Spleen (tissue), 7 donors: ENCODE results near the gene HINT3.

Experiments used
- CTCF ChIP-seq, 11 experiments: fragments of 200-600 bp in 7 of 11; fragments of 450-650 bp in 4 of 11; sonication (generic) in 4 of 11; IDR thresholded peaks in 8 of 11; conservative IDR thresholded peaks in 3 of 11; 1 replicate in 7 of 11; 2 replicates in 4 of 11; pipeline versions ENCODE4 v1.4.0 to v1.8.0; 2016 to 2021; ENCODE audit warnings: antibody characterized with exemption in 11 of 11, inconsistent platforms in 4 of 11, mild to moderate bottlenecking in 1 of 11
- POLR2A ChIP-seq, 3 donors: fragments of 450-650 bp; IDR thresholded peaks; one replicate each; pipeline ENCODE4 v1.5.1; 2017; ENCODE audit warnings: antibody characterized with exemption in 3 of 3, mild to moderate bottlenecking in 1 of 3
- POLR2AphosphoS5 ChIP-seq, 3 donors: sonication (generic); formaldehyde crosslinking; IDR thresholded peaks; one replicate each; pipeline ENCODE4 v1.5.1; 2017; ENCODE audit warnings: antibody characterized with exemption in 3 of 3
- donor health status: DM: no; HTN: no; CAD: no; lungs with moderate emphysema.
- donor health status: DM: no; HTN: no; CAD: no.
- donor health status: DM: no; HTN: no; CAD: no.

GRCh38 chr6:125987026-125987617 is 30.6 kb downstream of the HINT3 start:
- TF ChIP-seq CTCF (IDR thresholded peaks at IDR 0.05 in 8 of 11, conservative IDR thresholded peaks at IDR 0.05 in 3 of 11) (no peak), POLR2A (IDR thresholded peaks at IDR 0.05) (no peak), POLR2AphosphoS5 (IDR thresholded peaks at IDR 0.05) (no peak)
